Transverse colon (tissue), 3 donors: ENCODE measurements around the gene IKZF2.

Source experiments
- POLR2A ChIP-seq: fragments of 450-650 bp; IDR thresholded peaks from one replicate; pipeline ENCODE4 v1.6.1; 2016; ENCODE audit warnings: antibody characterized with exemption, mild to moderate bottlenecking, moderate library complexity
- TF ChIP-seq, protein P1 (sequence below), 5 experiments: fragments of 200-600 bp in 3 of 5; fragments of 450-650 bp in 2 of 5; sonication (generic) in 3 of 5; IDR thresholded peaks; 1 replicate in 2 of 5; 2 replicates in 3 of 5; pipeline ENCODE4 v1.5.1; 2016 to 2017; ENCODE audit warnings: antibody characterized with exemption in 5 of 5, inconsistent platforms in 3 of 5, mild to moderate bottlenecking in 2 of 5, moderate library complexity in 1 of 5

DNA sequence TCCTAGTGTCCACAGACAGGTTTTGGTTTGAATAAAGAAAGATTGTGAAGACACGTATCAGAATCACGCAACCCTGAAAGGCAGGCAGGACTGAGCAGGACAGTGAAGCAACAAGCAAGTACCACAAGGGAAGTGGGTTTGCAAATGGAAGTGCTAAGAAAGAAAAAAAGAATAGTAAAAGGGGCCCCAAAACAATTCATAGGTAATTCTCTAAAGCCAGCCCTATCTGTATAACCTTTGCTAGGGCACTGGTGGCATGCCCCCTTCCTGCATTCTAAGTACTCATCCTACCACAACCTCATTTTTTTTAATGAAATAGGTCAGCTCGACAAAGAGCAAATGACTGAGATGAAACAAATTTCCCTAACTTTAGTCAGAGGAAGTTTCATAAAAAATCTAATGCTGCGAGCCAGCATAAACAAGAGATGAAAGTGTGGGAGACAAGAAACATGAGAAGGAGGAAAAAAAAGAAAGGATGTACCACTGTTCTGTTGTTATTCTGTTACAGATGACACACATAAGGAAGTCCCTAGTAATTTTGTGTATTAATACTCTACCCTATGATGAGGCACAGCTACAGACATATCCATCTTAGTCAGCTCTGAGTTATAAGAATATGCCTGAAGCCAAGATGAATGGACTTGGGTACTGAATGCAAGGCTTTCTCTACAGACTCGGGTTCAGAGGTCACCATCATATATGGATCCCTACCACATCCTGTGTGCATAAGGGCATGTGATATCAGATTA lies 32.2 kb downstream of the IKZF2 start:
- TF ChIP-seq, protein P1, sequence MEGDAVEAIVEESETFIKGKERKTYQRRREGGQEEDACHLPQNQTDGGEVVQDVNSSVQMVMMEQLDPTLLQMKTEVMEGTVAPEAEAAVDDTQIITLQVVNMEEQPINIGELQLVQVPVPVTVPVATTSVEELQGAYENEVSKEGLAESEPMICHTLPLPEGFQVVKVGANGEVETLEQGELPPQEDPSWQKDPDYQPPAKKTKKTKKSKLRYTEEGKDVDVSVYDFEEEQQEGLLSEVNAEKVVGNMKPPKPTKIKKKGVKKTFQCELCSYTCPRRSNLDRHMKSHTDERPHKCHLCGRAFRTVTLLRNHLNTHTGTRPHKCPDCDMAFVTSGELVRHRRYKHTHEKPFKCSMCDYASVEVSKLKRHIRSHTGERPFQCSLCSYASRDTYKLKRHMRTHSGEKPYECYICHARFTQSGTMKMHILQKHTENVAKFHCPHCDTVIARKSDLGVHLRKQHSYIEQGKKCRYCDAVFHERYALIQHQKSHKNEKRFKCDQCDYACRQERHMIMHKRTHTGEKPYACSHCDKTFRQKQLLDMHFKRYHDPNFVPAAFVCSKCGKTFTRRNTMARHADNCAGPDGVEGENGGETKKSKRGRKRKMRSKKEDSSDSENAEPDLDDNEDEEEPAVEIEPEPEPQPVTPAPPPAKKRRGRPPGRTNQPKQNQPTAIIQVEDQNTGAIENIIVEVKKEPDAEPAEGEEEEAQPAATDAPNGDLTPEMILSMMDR (IDR thresholded peaks at IDR 0.05), result no peak
- no peak for TF ChIP-seq POLR2A
